ENCODE results near the gene OR2M7.
"Not testable (repeated sequence)": the region's sequence is repeated elsewhere in the genome, so short reads cannot be mapped to it uniquely, and the experiment has no call there.

OR2M7 gene

GRCh38 chr1:248343451-248343850 is 19.1 kb upstream of the OR2M7 start:
- Histone ChIP-seq H2AFZ (ENCODE audit: low read length) (no peak overlapping the region), H3K4me1 (ENCODE audit: low read length) (no peaks in the 10 kb centered on the region), H3F3A (ENCODE audit: insufficient read depth, low read length) (no peaks in the 10 kb centered on the region), H4K20me1 (ENCODE audit: insufficient read depth, low read length) (no peaks in the 10 kb centered on the region), H3K27me3 (replicated peaks; ENCODE audit: insufficient read depth, low read length) (no peaks in the 10 kb centered on the region), H3K9me2 (replicated peaks; ENCODE audit: insufficient read depth, low read length) (no peaks in the 10 kb centered on the region), H3K4me2 (ENCODE audit: low read depth, low read length) (no peak overlapping the region), H3K36me3 (replicated peaks; ENCODE audit: insufficient read depth, low read length) (no peaks in the 10 kb centered on the region), H3K27ac (ENCODE audit: low read length) (no peak overlapping the region), H3K9ac (ENCODE audit: low read length) (no peak overlapping the region), H3K4me3 (ENCODE audit: low read length) (no peak overlapping the region), H3K9me3 (replicated peaks; ENCODE audit: insufficient read depth, low read length) (no peaks in the 10 kb centered on the region), H3K79me2 (ENCODE audit: low read length) (no peaks in the 10 kb centered on the region)
- TF ChIP-seq EZH2phosphoT487 (IDR thresholded peaks at IDR 0.05; ENCODE audit: low read length) (no peak), EZH2 (optimal IDR thresholded peaks at IDR 0.05; ENCODE audit: low read depth, low read length) (no peak), CTCF (IDR thresholded peaks at IDR 0.05; ENCODE audit: low read length) (no peak)
- DNase-seq, result no peak

DNA sequence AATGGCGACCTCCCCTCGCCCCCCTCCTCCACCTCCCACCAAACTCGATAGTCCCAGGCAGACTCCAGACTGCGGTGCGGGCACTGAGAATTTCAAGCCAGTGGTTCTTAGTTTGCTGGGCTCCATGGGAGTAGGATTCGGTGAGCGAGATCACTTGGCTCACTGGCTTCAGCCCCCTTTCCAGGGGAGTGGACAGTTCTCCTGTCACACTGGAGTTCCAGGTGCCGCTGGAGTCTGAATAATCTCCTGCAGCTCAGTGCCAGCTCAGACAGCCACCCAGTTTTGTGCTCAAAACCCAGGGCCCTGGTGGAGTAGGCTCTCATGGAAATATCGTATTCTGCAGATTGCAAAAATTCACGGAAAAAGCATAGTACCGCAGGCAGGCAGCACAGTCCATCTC is 7.6 kb downstream of the OR2M7 start:
- Histone ChIP-seq H2AFZ (ENCODE audit: low read length) (no peak overlapping the region), H3K4me1 (ENCODE audit: low read length) (no peaks in the 10 kb centered on the region), H3K79me2 (ENCODE audit: low read length) (no peaks in the 10 kb centered on the region), H3K9ac (ENCODE audit: low read length) (no peak overlapping the region), H3K27me3 (replicated peaks; ENCODE audit: insufficient read depth, low read length) (no peaks in the 10 kb centered on the region), H3K4me2 (ENCODE audit: low read depth, low read length) (no peak overlapping the region), H3F3A (ENCODE audit: insufficient read depth, low read length) (no peaks in the 10 kb centered on the region), H3K9me2 (replicated peaks; ENCODE audit: insufficient read depth, low read length) (no peaks in the 10 kb centered on the region), H3K9me3 (replicated peaks; ENCODE audit: insufficient read depth, low read length) (no peaks in the 10 kb centered on the region), H3K36me3 (replicated peaks; ENCODE audit: insufficient read depth, low read length) (no peaks in the 10 kb centered on the region), H3K4me3 (ENCODE audit: low read length) (no peak overlapping the region), H4K20me1 (ENCODE audit: insufficient read depth, low read length) (no peaks in the 10 kb centered on the region), H3K27ac (ENCODE audit: low read length) (no peak overlapping the region)
- no peak for DNase-seq
- TF ChIP-seq CTCF (IDR thresholded peaks at IDR 0.05; ENCODE audit: low read length), result no peak
- no peak for TF ChIP-seq EZH2phosphoT487 (IDR thresholded peaks at IDR 0.05; ENCODE audit: low read length)
- no peak for TF ChIP-seq EZH2 (optimal IDR thresholded peaks at IDR 0.05; ENCODE audit: low read depth, low read length)

- H3K9ac ChIP-seq (ENCODE audit: low read length); H3K27ac ChIP-seq (ENCODE audit: low read length); H3K4me2 ChIP-seq (ENCODE audit: low read depth, low read length); H3K9me2 ChIP-seq (replicated peaks; ENCODE audit: insufficient read depth, low read length); H3K27me3 ChIP-seq (replicated peaks; ENCODE audit: insufficient read depth, low read length); H4K20me1 ChIP-seq (ENCODE audit: insufficient read depth, low read length); H2AFZ ChIP-seq (ENCODE audit: low read length); DNase-seq; H3K79me2 ChIP-seq (ENCODE audit: low read length); H3K36me3 ChIP-seq (replicated peaks; ENCODE audit: insufficient read depth, low read length); H3F3A ChIP-seq (ENCODE audit: insufficient read depth, low read length); H3K4me1 ChIP-seq (ENCODE audit: low read length); H3K9me3 ChIP-seq (replicated peaks; ENCODE audit: insufficient read depth, low read length); H3K4me3 ChIP-seq (ENCODE audit: low read length): not testable (repeated sequence)
Observed at GRCh38 chr1:248306740-248307139, 17.6 kb downstream of the OR2M7 start.

- no peak overlapping the region for H3K27ac ChIP-seq (ENCODE audit: low read length)
- TF ChIP-seq EZH2 (optimal IDR thresholded peaks at IDR 0.05; ENCODE audit: low read depth, low read length) (no peak), EZH2phosphoT487 (IDR thresholded peaks at IDR 0.05; ENCODE audit: low read length) (no peak), CTCF (IDR thresholded peaks at IDR 0.05; ENCODE audit: low read length) (no peak)
- H3K9ac ChIP-seq (ENCODE audit: low read length), result no peak overlapping the region
- H3K79me2 ChIP-seq (ENCODE audit: low read length), result no peaks in the 10 kb centered on the region
- H3K9me2 ChIP-seq (replicated peaks; ENCODE audit: insufficient read depth, low read length), result no peaks in the 10 kb centered on the region
- no peak overlapping the region for H3K4me3 ChIP-seq (ENCODE audit: low read length)
- H3F3A ChIP-seq (ENCODE audit: insufficient read depth, low read length), result no peaks in the 10 kb centered on the region
- H3K36me3 ChIP-seq (replicated peaks; ENCODE audit: insufficient read depth, low read length), result no peaks in the 10 kb centered on the region
- H3K4me1 ChIP-seq (ENCODE audit: low read length), result no peaks in the 10 kb centered on the region
- no peak for DNase-seq
- H2AFZ ChIP-seq (ENCODE audit: low read length), result no peak overlapping the region
- H3K9me3 ChIP-seq (replicated peaks; ENCODE audit: insufficient read depth, low read length), result no peaks in the 10 kb centered on the region
- H4K20me1 ChIP-seq (ENCODE audit: insufficient read depth, low read length), result no peaks in the 10 kb centered on the region
- H3K27me3 ChIP-seq (replicated peaks; ENCODE audit: insufficient read depth, low read length), result no peaks in the 10 kb centered on the region
- H3K4me2 ChIP-seq (ENCODE audit: low read depth, low read length), result no peak overlapping the region
Observed at GRCh38 chr1:248306103-248306502, 18.3 kb downstream of the OR2M7 start.

DNA sequence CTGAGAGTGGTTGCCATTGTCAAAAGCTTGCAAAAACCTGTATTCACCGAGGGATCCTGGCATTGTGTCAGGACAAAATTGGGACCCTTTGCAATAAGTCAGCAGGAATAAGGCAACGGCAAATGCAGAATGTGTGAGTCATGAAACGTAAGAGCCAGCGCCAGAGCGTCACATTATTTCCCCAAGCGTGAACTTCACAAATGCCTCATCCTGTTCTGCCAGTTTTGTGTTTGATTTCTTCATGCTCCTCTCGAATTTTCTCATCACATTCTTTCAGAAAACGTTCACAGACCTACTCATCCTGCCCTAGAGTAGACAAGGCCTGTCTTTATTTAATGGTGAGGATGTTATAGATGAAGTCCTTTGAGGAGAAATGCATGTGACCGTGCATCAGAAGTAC is 18.7 kb downstream of the OR2M7 start:
- not testable (repeated sequence) for H3K4me3 ChIP-seq (ENCODE audit: low read length); H4K20me1 ChIP-seq (ENCODE audit: insufficient read depth, low read length); H3K27ac ChIP-seq (ENCODE audit: low read length); H3F3A ChIP-seq (ENCODE audit: insufficient read depth, low read length); H3K36me3 ChIP-seq (replicated peaks; ENCODE audit: insufficient read depth, low read length); H3K9ac ChIP-seq (ENCODE audit: low read length); H3K27me3 ChIP-seq (replicated peaks; ENCODE audit: insufficient read depth, low read length); DNase-seq; H3K4me1 ChIP-seq (ENCODE audit: low read length); H2AFZ ChIP-seq (ENCODE audit: low read length); H3K79me2 ChIP-seq (ENCODE audit: low read length); H3K9me3 ChIP-seq (replicated peaks; ENCODE audit: insufficient read depth, low read length); H3K4me2 ChIP-seq (ENCODE audit: low read depth, low read length); H3K9me2 ChIP-seq (replicated peaks; ENCODE audit: insufficient read depth, low read length)
